HEK293T (cell line): ENCODE data around the gene CA12.

ENCODE experiments used
- ARNT ChIP-seq: fragments of 450-650 bp; IDR thresholded peaks from 2 replicates; pipeline ENCODE4 v1.6.1; 2017; ENCODE audit warnings: mild to moderate bottlenecking
- CTBP1 ChIP-seq: fragments of 450-650 bp; IDR thresholded peaks from 2 replicates; pipeline ENCODE4 v1.6.1; 2016; ENCODE audit warnings: borderline replicate concordance
- ELF4 ChIP-seq: fragments of 450-650 bp; IDR thresholded peaks from 2 replicates; pipeline ENCODE4 v1.6.1; 2017; ENCODE audit warnings: antibody characterized with exemption
- FOXA1 ChIP-seq: fragments of 450-650 bp; IDR thresholded peaks from 2 replicates; pipeline ENCODE4 v1.6.1; 2016; ENCODE audit warnings: mild to moderate bottlenecking
- FOXM1 ChIP-seq: fragments of 450-650 bp; IDR thresholded peaks from 2 replicates; pipeline ENCODE4 v1.6.1; 2017; ENCODE audit warnings: mild to moderate bottlenecking, borderline replicate concordance
- ZNF384 ChIP-seq: fragments of 450-650 bp; IDR thresholded peaks from 2 replicates; pipeline ENCODE4 v1.6.1; 2016

DNA sequence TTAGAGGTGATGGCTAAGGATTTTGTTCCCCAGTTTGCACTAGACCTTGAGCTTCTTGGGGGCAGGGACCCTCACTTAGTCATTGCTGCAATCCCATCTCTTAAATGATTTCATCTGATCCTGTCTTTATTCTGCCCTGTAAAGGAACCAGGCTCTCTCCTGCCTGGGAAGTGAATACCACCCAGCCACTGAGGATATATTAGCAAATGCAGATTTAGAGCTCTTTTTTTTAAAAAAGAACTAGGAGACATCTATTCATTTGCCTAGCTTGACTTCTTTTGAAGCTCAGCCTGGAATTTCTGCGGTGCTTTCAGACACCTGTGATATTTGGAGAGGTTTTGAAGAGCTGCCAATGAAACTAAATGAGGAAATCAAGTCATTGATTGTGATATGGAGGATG is 41.8 kb downstream of the CA12 start:
- TF ChIP-seq FOXM1 (no peak), ARNT (no peak), FOXA1 (no peak), ZNF384 (no peak), CTBP1 (no peak), ELF4 (no peak)
